DOHH2 (cell line): ENCODE measurements around the gene FARS2.
A peak's percentile ranks its signal among the peaks of the same experiment; 100 is the strongest.

ENCODE experiments used
- H3F3A ChIP-seq: fragments of 200-600 bp; sonication (generic), shearing (Covaris generic); 2 replicates; pipeline ENCODE4 v1.6.0; 2016; ENCODE audit warnings: antibody characterized with exemption, mild to moderate bottlenecking; ENCODE audit not compliant: control insufficient read depth, insufficient read depth
- H3K27ac ChIP-seq: fragments of 200-600 bp; sonication (generic); 2 replicates; pipeline ENCODE4 v1.5.1; 2014; ENCODE audit warnings: low read depth, mild to moderate bottlenecking, low read length, moderate library complexity
- H3K27me3 ChIP-seq: fragments of 200-600 bp; sonication (generic); 2 replicates; pipeline ENCODE4 v1.6.1; 2014; ENCODE audit warnings: mild to moderate bottlenecking, low read length, mixed read lengths; ENCODE audit not compliant: control insufficient read depth
- H3K36me3 ChIP-seq: fragments of 200-600 bp; sonication (generic); 2 replicates; pipeline ENCODE4 v1.6.1; 2014; ENCODE audit warnings: mild to moderate bottlenecking, low read length, moderate library complexity, mixed read lengths; ENCODE audit not compliant: control insufficient read depth
- H3K4me1 ChIP-seq: fragments of 200-600 bp; sonication (generic); 2 replicates; pipeline ENCODE4 v1.6.1; 2014; ENCODE audit warnings: mild to moderate bottlenecking, low read length, mixed read lengths; ENCODE audit not compliant: control insufficient read depth
- H3K4me2 ChIP-seq: fragments of 200-600 bp; sonication (generic); 2 replicates; pipeline ENCODE4 v1.6.0; 2014; ENCODE audit warnings: mild to moderate bottlenecking, low read length, moderate library complexity
- H3K4me3 ChIP-seq: fragments of 200-600 bp; sonication (generic); 2 replicates; pipeline ENCODE4 v1.5.1; 2014; ENCODE audit warnings: mild to moderate bottlenecking, low read length, mixed read lengths
- H3K79me2 ChIP-seq: fragments of 200-600 bp; sonication (generic); 2 replicates; pipeline ENCODE4 v1.6.1; 2014; ENCODE audit warnings: mild to moderate bottlenecking, low read length, mixed read lengths; ENCODE audit not compliant: control insufficient read depth
- H3K9me2 ChIP-seq: fragments of 200-600 bp; sonication (generic); replicated peaks from 2 replicates; pipeline ENCODE4 v1.6.1; 2014; ENCODE audit warnings: mild to moderate bottlenecking, low read length, mixed read lengths; ENCODE audit not compliant: control insufficient read depth
- H3K9me3 ChIP-seq: fragments of 200-600 bp; sonication (generic); 2 replicates; pipeline ENCODE4 v1.6.1; 2014; ENCODE audit warnings: antibody characterized with exemption, low read length, mixed read lengths; ENCODE audit not compliant: control insufficient read depth, insufficient read depth
- H4K20me1 ChIP-seq: fragments of 200-600 bp; sonication (generic); 2 replicates; pipeline ENCODE4 v1.6.0; 2014; ENCODE audit warnings: low read depth, mild to moderate bottlenecking, antibody characterized with exemption, low read length, moderate library complexity; ENCODE audit not compliant: control insufficient read depth, insufficient read depth
- EZH2phosphoT487 ChIP-seq: fragments of 200-600 bp; sonication (generic); IDR thresholded peaks from 2 replicates; pipeline ENCODE4 v1.6.1; 2017; ENCODE audit warnings: borderline replicate concordance, mild to moderate bottlenecking, antibody characterized with exemption, low read length, moderate library complexity, mixed read lengths
- TF ChIP-seq, protein P1 (sequence below): fragments of 200-600 bp; sonication (generic); IDR thresholded peaks from one replicate; pipeline ENCODE4 v1.5.1; 2014; ENCODE audit warnings: antibody characterized with exemption, mild to moderate bottlenecking, low read depth, low read length; ENCODE audit not compliant: poor library complexity, severe bottlenecking

The FARS2 gene

GRCh38 chr6:5713519-5713918 lies 452.2 kb downstream of the FARS2 start:
- Histone ChIP-seq H3F3A (no peaks in the 10 kb centered on the region), H3K79me2 (no peaks in the 10 kb centered on the region), H3K4me1 (peaks cover 15% of the 10 kb centered on the region)

DNA sequence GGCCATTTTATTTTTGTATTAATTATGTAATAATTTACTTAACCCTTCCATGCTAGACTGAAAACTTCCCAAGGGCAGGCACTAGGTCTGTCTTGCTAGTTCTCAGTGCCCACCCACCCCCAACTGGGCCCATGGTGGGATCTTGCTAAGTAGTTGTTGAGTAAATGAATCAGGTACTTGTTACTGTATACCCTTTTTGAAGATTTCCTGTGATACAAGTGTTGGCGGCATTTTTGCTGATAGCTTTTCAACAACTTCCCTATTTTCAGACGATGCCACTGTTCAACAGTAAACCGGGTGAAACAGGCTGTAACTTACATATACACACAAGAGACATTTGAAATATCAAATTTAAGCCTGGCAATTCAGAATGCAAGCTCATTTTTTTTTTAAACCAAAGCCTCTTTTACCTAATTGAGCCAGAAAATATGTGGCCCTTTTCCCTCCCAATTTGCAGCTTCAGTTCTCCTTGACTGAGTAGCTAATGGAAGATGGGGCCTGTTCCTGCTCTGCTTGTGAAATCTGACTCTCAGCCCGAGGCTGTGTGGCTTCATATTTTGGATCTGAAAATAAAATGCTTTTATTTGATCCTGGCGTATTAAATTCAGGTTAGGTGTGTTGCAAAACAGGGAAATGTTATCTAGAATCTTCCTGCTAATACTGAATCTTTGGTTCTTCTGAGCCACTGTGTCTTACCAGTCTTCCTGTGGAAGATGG lies 457.1 kb downstream of the FARS2 start:
- TF ChIP-seq EZH2phosphoT487: no peak
- TF ChIP-seq, protein P1, sequence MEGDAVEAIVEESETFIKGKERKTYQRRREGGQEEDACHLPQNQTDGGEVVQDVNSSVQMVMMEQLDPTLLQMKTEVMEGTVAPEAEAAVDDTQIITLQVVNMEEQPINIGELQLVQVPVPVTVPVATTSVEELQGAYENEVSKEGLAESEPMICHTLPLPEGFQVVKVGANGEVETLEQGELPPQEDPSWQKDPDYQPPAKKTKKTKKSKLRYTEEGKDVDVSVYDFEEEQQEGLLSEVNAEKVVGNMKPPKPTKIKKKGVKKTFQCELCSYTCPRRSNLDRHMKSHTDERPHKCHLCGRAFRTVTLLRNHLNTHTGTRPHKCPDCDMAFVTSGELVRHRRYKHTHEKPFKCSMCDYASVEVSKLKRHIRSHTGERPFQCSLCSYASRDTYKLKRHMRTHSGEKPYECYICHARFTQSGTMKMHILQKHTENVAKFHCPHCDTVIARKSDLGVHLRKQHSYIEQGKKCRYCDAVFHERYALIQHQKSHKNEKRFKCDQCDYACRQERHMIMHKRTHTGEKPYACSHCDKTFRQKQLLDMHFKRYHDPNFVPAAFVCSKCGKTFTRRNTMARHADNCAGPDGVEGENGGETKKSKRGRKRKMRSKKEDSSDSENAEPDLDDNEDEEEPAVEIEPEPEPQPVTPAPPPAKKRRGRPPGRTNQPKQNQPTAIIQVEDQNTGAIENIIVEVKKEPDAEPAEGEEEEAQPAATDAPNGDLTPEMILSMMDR: no peak
- Histone ChIP-seq H3K4me3 (no peak overlapping the region), H3K79me2 (no peaks in the 10 kb centered on the region), H3K4me1 (peaks cover 20% of the 10 kb centered on the region), H3K9me2 (no peaks in the 10 kb centered on the region), H3K4me2 (peak overlapping the region; percentile 27; the same call in 1 of the 2 replicates), H4K20me1 (no peaks in the 10 kb centered on the region), H3K27ac (no peak overlapping the region), H3K9me3 (peaks cover 6% of the 10 kb centered on the region; the same call in 1 of the 2 replicates), H3F3A (no peaks in the 10 kb centered on the region), H3K27me3 (no peaks in the 10 kb centered on the region), H3K36me3 (no peaks in the 10 kb centered on the region)

More at GRCh38 chr6:5713519-5713918, 452.2 kb downstream of the FARS2 start:
- Histone ChIP-seq H3K36me3 (no peaks in the 10 kb centered on the region), H3K4me3 (no peak overlapping the region), H3K9me3 (peaks cover 6% of the 10 kb centered on the region; the same call in 1 of the 2 replicates), H3K27ac (no peak overlapping the region), H3K27me3 (no peaks in the 10 kb centered on the region), H4K20me1 (no peaks in the 10 kb centered on the region), H3K4me2 (no peak overlapping the region), H3K9me2 (no peaks in the 10 kb centered on the region)
- TF ChIP-seq, protein P1: no peak
- no peak for TF ChIP-seq EZH2phosphoT487

DNA sequence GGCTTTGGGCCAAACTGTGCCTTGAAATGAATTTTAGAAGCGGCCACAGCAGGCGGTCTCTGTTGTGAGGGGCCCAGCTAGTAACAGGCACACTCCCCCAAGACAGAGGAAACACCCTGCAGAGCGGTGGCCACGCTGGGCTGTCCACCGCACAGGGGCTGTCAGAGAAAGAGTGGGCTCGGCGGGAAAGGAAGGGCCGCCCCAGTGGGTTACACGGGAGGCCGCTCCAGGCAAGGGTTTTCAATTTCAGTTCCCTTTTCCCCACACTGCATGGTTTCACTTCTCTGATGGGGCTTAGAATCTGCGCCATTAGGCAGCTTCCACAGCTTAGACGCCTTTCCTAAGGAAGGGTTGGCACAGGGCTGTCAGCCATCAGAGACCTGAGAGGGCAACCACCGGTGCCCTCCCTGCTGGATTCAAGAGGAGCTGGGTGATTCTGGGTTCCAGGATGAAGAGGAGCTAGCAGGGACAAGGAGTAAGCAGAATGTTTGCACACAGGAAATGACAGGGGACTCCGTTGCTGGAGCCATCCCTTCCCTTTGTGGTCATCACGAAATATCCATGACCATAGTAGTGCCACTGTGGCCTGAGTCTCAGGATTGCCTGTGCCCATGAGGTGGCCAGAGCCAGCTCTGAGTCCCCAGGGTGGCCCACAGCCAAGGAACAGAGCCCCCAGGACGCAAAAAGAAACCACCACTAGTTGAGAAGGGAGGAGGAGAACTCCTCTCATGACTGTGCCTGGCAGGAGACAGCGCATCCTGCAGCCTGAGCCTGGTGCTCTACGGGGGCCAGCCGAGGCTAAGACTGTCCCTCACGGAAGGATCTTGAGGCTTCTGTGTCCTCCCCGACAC lies 462.8 kb downstream of the FARS2 start:
- Histone ChIP-seq H3K4me3 (peak overlapping the region; percentile 71), H3K9me2 (no peaks in the 10 kb centered on the region), H3K27me3 (no peaks in the 10 kb centered on the region), H3K79me2 (no peaks in the 10 kb centered on the region), H3K4me2 (peak overlapping the region; percentile 84), H4K20me1 (no peaks in the 10 kb centered on the region), H3F3A (no peaks in the 10 kb centered on the region), H3K9me3 (no peaks in the 10 kb centered on the region), H3K27ac (peak overlapping the region; percentile 49), H3K4me1 (peaks cover 41% of the 10 kb centered on the region), H3K36me3 (no peaks in the 10 kb centered on the region)
- TF ChIP-seq, protein P1: no peak
- TF ChIP-seq EZH2phosphoT487: no peak
